ENCODE measurements around the gene MON1A. TPM values are rescaled to one million over a fixed set of nuclear protein-coding genes. Genes with fewer than 3 reads are reported as not detected.

Gene MON1A
- total RNA-seq, 1 donor from 2014 or later: 13.8 TPM

- Mint-ChIP-seq H3K27me3 (ENCODE audit: unreplicated experiment) (peaks cover 48% of the 10 kb centered on the region), H3K9me3 (ENCODE audit: unreplicated experiment) (no peaks in the 10 kb centered on the region), H3K4me1 (ENCODE audit: unreplicated experiment) (no peaks in the 10 kb centered on the region), H3K4me3 (ENCODE audit: unreplicated experiment) (no peak overlapping the region), H3K36me3 (ENCODE audit: unreplicated experiment) (no peaks in the 10 kb centered on the region), H3K27ac (ENCODE audit: unreplicated experiment) (no peak overlapping the region)
- no peak for DNase-seq (ENCODE audit: extremely low spot score, unreplicated experiment)
- TF ChIP-seq, protein P1, sequence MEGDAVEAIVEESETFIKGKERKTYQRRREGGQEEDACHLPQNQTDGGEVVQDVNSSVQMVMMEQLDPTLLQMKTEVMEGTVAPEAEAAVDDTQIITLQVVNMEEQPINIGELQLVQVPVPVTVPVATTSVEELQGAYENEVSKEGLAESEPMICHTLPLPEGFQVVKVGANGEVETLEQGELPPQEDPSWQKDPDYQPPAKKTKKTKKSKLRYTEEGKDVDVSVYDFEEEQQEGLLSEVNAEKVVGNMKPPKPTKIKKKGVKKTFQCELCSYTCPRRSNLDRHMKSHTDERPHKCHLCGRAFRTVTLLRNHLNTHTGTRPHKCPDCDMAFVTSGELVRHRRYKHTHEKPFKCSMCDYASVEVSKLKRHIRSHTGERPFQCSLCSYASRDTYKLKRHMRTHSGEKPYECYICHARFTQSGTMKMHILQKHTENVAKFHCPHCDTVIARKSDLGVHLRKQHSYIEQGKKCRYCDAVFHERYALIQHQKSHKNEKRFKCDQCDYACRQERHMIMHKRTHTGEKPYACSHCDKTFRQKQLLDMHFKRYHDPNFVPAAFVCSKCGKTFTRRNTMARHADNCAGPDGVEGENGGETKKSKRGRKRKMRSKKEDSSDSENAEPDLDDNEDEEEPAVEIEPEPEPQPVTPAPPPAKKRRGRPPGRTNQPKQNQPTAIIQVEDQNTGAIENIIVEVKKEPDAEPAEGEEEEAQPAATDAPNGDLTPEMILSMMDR (IDR thresholded peaks at IDR 0.05): no peak
Measured at GRCh38 chr3:49865198-49865784, 64.3 kb downstream of the MON1A start.

DNA sequence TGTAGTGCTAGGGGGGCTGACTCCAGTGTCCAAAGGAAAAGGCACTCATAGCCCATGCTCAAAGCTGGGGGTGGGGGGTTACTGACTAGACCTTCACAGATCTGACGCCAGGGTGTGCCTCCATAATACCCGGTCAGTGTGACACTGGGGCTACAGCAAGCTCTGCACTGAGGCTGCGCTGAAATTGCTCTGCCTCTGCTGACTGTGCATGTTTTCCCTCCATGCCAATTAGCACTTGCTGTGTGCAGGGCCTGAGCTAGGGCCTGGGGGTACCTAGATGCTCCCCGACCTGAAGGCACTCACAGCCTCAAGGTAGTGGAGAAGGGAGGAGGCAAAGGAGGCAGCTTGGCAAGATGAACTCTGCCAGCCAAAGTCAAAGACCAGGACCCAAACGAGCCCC is 65.1 kb downstream of the MON1A start:
- H3K36me3 Mint-ChIP-seq (ENCODE audit: unreplicated experiment): no peaks in the 10 kb centered on the region
- no peak overlapping the region for H3K4me3 Mint-ChIP-seq (ENCODE audit: unreplicated experiment)
- no peak overlapping the region for H3K27ac Mint-ChIP-seq (ENCODE audit: unreplicated experiment)
- H3K9me3 Mint-ChIP-seq (ENCODE audit: unreplicated experiment): no peaks in the 10 kb centered on the region
- H3K4me1 Mint-ChIP-seq (ENCODE audit: unreplicated experiment): no peaks in the 10 kb centered on the region
- H3K27me3 Mint-ChIP-seq (ENCODE audit: unreplicated experiment): peaks cover 45% of the 10 kb centered on the region
- TF ChIP-seq, protein P1 (IDR thresholded peaks at IDR 0.05): no peak
- DNase-seq (ENCODE audit: extremely low spot score, unreplicated experiment): no peak

GRCh38 chr3:49859576-49860305 is 69.9 kb downstream of the MON1A start:
- H3K4me3 Mint-ChIP-seq (ENCODE audit: unreplicated experiment): no peak overlapping the region
- peaks cover 17% of the 10 kb centered on the region for H3K27me3 Mint-ChIP-seq (ENCODE audit: unreplicated experiment)
- no peaks in the 10 kb centered on the region for H3K36me3 Mint-ChIP-seq (ENCODE audit: unreplicated experiment)
- no peak for DNase-seq (ENCODE audit: extremely low spot score, unreplicated experiment)
- H3K4me1 Mint-ChIP-seq (ENCODE audit: unreplicated experiment): peaks cover 5% of the 10 kb centered on the region
- TF ChIP-seq, protein P1 (IDR thresholded peaks at IDR 0.05): no peak
- H3K27ac Mint-ChIP-seq (ENCODE audit: unreplicated experiment): no peak overlapping the region
- H3K9me3 Mint-ChIP-seq (ENCODE audit: unreplicated experiment): no peaks in the 10 kb centered on the region

Other genes with a start within 250 kb of the MON1A start
- 35.9 and 38.3 TPM in 2 replicates for gene MST1, start 240.3 kb downstream of the MON1A start, total RNA-seq
- gene RNF123, start 240.3 kb downstream of the MON1A start, total RNA-seq: 50.9 and 61.0 TPM in 2 replicates
- gene AMIGO3, start 210.1 kb downstream of the MON1A start, total RNA-seq: not detected in 2 replicates
- gene GMPPB, start 205.9 kb downstream of the MON1A start, total RNA-seq: 27.3 and 27.5 TPM in 2 replicates
- gene IP6K1, start 143.3 kb downstream of the MON1A start, total RNA-seq: 60.1 and 66.9 TPM in 2 replicates
- gene CDHR4, start 129.9 kb downstream of the MON1A start, total RNA-seq: not detected in 2 replicates
- gene INKA1, start 126.5 kb downstream of the MON1A start, total RNA-seq: 5.1 and 5.2 TPM in 2 replicates
- 63.2 and 63.6 TPM in 2 replicates for gene UBA7, start 115.9 kb downstream of the MON1A start, total RNA-seq
- 3.4 and 5.3 TPM in 2 replicates for gene TRAIP, start 73.2 kb downstream of the MON1A start, total RNA-seq
- gene CAMKV, start 59.9 kb downstream of the MON1A start, total RNA-seq: not detected in 2 replicates
- gene MST1R, start 25.9 kb downstream of the MON1A start, total RNA-seq: 1.1 and 1.8 TPM in 2 replicates
- 91.5 and 97.4 TPM in 2 replicates for gene RBM6, start 10.3 kb upstream of the MON1A start, total RNA-seq
- gene RBM5, start 159.1 kb upstream of the MON1A start, total RNA-seq: 213 and 225 TPM in 2 replicates
- gene SEMA3F, start 225.5 kb upstream of the MON1A start, total RNA-seq: 11.8 and 12.9 TPM in 2 replicates